Mesothelial cell of epicardium (in vitro differentiated cells): Measurements from ENCODE around the gene NHERF2. TPM values are rescaled to one million over a fixed set of nuclear protein-coding genes. Genes with fewer than 3 reads are reported as not detected.

ENCODE experiments used
- DNase-seq, 2 experiments: peaks; one replicate each; pipeline ENCODE4 v3.0.0; 2021; ENCODE audit warnings: low spot score in 2 of 2; ENCODE audit not compliant: unreplicated experiment in 2 of 2
- H3K27ac Mint-ChIP-seq: 2 replicates; pipeline ENCODE4 v1.8.0; 2021; ENCODE audit warnings: mixed read lengths
- H3K27me3 Mint-ChIP-seq: 2 replicates; pipeline ENCODE4 v1.8.0; 2021; ENCODE audit warnings: low read depth, mixed read lengths
- H3K36me3 Mint-ChIP-seq: 2 replicates; pipeline ENCODE4 v1.8.0; 2021; ENCODE audit warnings: mixed read lengths
- H3K4me1 Mint-ChIP-seq: 2 replicates; pipeline ENCODE4 v1.8.0; 2021; ENCODE audit warnings: mixed read lengths
- H3K4me3 Mint-ChIP-seq: 2 replicates; pipeline ENCODE4 v1.8.0; 2021; ENCODE audit warnings: mild to moderate bottlenecking, moderate library complexity, mixed read lengths
- H3K9me3 Mint-ChIP-seq: 2 replicates; pipeline ENCODE4 v1.8.0; 2021; ENCODE audit warnings: mixed read lengths
- CTCF ChIP-seq: fragments of 200-600 bp; sonication (generic); IDR thresholded peaks from one replicate; pipeline ENCODE4 v1.5.0; 2021; ENCODE audit warnings: antibody characterized with exemption; ENCODE audit not compliant: unreplicated experiment
- total RNA-seq: library from RNA; stranded (reverse); gene quantifications from 3 replicates; pipeline ENCODE4 v1.2.1, GENCODE V29; 2021

Gene NHERF2
- total RNA-seq, 1 donor from 2014 or later = 51.3 TPM

- Mint-ChIP-seq H3K36me3 (peaks cover 4% of the 10 kb centered on the region), H3K4me3 (no peak overlapping the region), H3K9me3 (no peaks in the 10 kb centered on the region), H3K27ac (peak overlapping the region; percentile 30), H3K27me3 (no peaks in the 10 kb centered on the region), H3K4me1 (peaks cover 29% of the 10 kb centered on the region)
- no peak for DNase-seq
- no peak for TF ChIP-seq CTCF
These were observed 20.4 kb upstream of the NHERF2 start for GRCh38 chr16:2006317-2006716.

- Mint-ChIP-seq H3K4me3 (peak overlapping the region; percentile 67), H3K9me3 (no peaks in the 10 kb centered on the region), H3K27me3 (no peaks in the 10 kb centered on the region), H3K36me3 (peaks cover 3% of the 10 kb centered on the region), H3K4me1 (peaks cover 29% of the 10 kb centered on the region), H3K27ac (peak overlapping the region; percentile 34)
- no peak for TF ChIP-seq CTCF
- no peak for DNase-seq
These were observed 19.4 kb upstream of the NHERF2 start for GRCh38 chr16:2007081-2007836.

- Mint-ChIP-seq H3K27ac (peak overlapping the region; percentile 92), H3K4me1 (peaks cover 29% of the 10 kb centered on the region), H3K9me3 (no peaks in the 10 kb centered on the region), H3K36me3 (no peaks in the 10 kb centered on the region), H3K27me3 (no peaks in the 10 kb centered on the region), H3K4me3 (peak overlapping the region; percentile 67)
- DNase-seq = no peak
- no peak for TF ChIP-seq CTCF
These were observed 18.6 kb upstream of the NHERF2 start for GRCh38 chr16:2008009-2008526.

GRCh38 chr16:2008631-2009163, 18.0 kb upstream of the NHERF2 start:
- H3K9me3 Mint-ChIP-seq = no peaks in the 10 kb centered on the region
- no peaks in the 10 kb centered on the region for H3K36me3 Mint-ChIP-seq
- H3K27me3 Mint-ChIP-seq = no peaks in the 10 kb centered on the region
- peaks cover 29% of the 10 kb centered on the region for H3K4me1 Mint-ChIP-seq
- peak overlapping the region; percentile 92 for H3K27ac Mint-ChIP-seq
- no peak for DNase-seq
- H3K4me3 Mint-ChIP-seq = peak overlapping the region; percentile 67
- TF ChIP-seq CTCF = no peak

- no peaks in the 10 kb centered on the region for H3K9me3 Mint-ChIP-seq
- H3K27me3 Mint-ChIP-seq = no peaks in the 10 kb centered on the region
- H3K36me3 Mint-ChIP-seq = no peaks in the 10 kb centered on the region
- H3K4me3 Mint-ChIP-seq = peak overlapping the region; percentile 67
- DNase-seq = peak in 1 of 2 experiments; percentile 27
- H3K4me1 Mint-ChIP-seq = peaks cover 29% of the 10 kb centered on the region
- no peak for TF ChIP-seq CTCF
- peak overlapping the region; percentile 92 for H3K27ac Mint-ChIP-seq
These were observed 17.5 kb upstream of the NHERF2 start for GRCh38 chr16:2009164-2009711.
